GM12801 (cell line): ENCODE data around the gene MOGAT3.

ENCODE experiments used
- TF ChIP-seq, protein P1 (sequence below): IDR thresholded peaks from one replicate; pipeline ENCODE4 v1.5.1; 2011; ENCODE audit warnings: control low read depth; ENCODE audit not compliant: insufficient read length; ENCODE audit errors: extremely low read depth

MOGAT3 gene

DNA sequence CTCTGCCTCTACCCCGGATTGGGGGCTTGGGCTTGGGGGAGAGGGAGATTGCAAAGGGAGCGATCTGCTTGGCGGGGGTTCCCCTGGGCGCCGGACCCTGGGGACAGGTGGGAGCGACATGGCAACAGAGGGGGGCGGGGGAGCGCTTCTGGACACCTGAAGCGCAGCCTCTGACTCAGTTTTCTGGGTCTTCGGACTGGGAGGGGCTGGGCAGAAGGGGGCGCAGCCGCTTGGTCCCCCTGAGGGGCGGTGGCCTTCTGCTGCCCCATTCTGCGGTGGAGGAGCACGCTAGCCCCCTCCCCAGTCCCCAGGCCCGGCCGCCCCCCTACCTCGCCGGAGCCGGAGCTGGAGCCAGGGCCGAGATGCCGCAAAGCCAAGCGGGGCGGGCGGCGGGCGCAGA is 21.1 kb downstream of the MOGAT3 start:
- TF ChIP-seq, protein P1, sequence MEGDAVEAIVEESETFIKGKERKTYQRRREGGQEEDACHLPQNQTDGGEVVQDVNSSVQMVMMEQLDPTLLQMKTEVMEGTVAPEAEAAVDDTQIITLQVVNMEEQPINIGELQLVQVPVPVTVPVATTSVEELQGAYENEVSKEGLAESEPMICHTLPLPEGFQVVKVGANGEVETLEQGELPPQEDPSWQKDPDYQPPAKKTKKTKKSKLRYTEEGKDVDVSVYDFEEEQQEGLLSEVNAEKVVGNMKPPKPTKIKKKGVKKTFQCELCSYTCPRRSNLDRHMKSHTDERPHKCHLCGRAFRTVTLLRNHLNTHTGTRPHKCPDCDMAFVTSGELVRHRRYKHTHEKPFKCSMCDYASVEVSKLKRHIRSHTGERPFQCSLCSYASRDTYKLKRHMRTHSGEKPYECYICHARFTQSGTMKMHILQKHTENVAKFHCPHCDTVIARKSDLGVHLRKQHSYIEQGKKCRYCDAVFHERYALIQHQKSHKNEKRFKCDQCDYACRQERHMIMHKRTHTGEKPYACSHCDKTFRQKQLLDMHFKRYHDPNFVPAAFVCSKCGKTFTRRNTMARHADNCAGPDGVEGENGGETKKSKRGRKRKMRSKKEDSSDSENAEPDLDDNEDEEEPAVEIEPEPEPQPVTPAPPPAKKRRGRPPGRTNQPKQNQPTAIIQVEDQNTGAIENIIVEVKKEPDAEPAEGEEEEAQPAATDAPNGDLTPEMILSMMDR, result no peak

DNA sequence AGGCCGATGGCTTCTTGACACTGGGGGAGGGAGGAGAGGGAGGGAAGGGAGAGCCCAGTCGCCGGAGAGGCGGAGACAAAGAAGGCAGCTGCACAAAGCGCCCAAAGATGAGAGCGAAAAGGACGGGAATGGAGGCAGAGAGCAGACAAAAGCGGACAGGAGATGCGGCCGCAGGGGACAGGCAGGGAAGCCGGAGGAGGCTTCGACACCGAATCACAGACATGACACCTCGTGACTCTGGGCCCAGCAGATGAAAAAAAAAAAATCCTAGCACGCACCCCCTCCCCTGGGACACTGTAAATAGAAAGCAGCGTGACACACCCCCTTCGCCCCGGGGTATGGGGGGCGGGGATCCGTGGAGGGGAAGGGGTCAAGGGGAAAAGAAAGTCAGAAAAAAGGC is 21.7 kb downstream of the MOGAT3 start:
- TF ChIP-seq, protein P1, result no peak

DNA sequence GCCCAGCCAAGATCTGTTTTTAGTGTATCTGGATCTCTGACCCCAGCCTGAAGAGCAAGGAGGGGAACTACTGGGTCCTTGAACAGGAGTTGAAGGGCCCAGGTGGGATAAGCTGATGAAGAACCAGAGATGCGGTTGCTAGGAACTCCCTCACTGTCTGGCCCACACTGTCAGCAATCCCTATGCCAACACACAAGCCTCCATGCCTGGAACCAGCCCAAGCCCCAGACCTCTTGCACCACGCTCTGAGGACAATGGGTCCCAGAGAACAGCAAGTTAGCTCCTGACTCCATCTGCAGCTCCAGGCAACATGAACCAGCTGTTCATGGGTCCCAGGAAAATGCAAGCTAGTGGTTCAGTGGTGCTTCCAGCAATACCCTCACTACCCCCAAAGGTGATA is 23.2 kb downstream of the MOGAT3 start:
- TF ChIP-seq, protein P1, result no peak

DNA sequence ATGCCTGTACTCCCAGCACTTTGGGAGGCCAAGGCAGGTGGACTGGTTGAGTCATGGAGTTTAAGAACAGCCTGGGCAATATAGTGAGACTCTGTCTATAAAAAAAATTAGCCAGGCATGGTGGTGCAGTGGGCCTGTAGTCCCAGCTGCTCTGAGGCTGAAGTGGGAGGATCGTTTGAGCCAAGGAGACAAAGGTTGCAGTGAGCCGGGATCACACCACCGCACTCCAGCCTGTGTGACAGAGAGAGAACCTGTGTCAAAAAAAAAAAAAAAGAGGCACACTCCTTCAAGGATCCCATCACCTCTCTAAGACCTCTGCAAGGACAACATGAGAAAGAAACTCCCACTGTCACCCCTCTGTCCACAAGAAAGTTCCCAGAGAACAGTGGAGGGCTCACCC is 25.2 kb downstream of the MOGAT3 start:
- TF ChIP-seq, protein P1, result no peak

DNA sequence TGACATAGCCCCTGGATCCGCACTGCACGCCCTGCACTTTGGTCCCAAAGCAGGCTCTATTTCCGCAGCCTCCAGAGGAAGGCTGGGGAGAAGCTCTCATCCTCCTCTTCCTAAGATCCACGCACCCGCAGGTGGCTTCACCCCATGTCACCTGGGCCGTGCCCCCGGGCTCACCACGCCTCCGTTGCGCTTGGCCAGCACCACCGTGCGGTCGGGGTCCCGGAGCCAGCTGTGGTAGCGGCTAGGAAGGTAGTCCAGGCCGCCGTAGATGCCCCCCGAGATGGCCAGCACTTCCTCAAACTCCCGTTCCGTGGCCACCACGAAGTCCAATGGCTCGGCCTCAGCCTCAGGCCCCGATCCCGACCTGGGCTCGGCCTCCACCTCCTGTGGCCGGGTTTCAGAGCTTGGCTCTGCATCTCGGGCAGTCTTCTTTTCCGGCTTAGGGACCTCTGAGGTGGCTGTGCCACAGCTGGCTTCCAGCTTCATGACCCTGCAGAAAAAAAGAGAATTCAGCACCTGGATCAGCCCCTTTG is 26.4 kb downstream of the MOGAT3 start:
- TF ChIP-seq, protein P1, result no peak

DNA sequence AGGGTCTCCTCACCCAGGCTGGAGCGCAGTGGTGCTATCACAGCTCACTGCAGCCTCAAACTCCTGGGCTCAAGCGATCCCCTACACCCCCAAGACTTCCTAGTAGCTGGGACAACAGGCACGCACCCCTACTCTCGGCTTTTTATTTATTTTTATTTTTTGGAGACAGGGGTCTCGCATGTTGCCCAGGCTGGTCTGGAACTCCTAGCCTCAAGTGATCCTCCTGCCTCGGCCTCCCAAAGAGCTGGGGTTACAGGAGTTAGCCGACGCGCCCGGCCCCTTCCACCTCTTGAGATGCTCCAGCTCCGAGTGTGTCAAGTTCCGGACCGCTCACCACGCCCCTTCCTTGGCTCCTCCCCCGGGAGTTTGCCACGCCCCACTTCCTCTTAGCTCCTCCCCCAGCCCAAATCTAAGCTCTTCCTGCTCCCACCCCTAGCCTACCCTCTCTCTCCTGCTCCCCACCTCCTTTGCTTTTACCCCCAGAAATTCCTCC is 27.0 kb downstream of the MOGAT3 start:
- TF ChIP-seq, protein P1, result no peak

DNA sequence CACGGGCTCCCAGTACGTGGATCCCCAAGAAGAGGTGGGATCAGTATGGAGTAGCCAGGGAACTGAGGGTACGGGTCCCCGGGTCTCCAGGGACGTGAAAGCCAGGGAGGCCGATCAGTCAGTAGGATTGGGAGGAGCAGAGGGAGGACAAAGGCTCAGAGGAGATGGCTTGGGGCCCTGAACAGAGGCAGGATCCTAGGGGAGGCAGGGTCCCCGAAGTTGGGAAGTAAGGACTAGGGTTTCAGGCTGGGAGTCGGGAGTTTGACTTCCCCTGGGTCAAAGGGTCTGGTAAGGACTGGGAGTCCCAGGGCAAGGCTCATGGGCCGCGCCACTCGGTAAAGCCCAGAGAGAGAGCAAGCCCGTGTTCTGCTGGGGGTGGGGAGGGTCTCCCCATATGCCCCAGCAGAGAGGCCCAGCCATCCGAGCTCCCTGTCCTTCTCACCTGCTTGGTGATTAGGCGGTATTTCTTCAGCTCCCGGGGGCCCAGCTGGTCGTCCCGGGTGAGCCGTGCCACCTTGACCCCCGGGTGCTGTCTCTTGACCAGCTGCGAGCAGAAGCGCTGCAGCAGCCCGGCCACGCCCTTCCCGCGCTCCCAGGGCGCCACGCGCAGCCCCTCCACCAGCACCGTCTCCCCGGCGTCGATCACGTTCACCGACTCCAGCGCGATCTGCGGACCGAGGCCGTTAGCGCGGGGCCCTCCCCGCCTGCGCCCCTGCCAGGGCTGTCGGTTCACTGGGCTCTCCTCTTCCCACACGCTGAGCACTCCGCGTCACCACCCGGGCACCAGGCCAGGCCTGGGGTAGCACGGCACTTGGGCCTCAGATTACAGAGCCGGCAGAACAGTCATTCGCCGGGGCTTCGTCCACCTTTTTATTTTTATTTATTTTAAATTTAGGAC is 27.7 kb downstream of the MOGAT3 start:
- TF ChIP-seq, protein P1, result no peak
